Stimulated activated CD4-positive, alpha-beta T cell treated with anti-CD3 and anti-CD28 coated beads, Interleukin-15, amount 100 ng/mL, for 1 hour (primary cell): ENCODE measurements around the gene MYO6.
"Not testable (repeated sequence)": the region's sequence is repeated elsewhere in the genome, so short reads cannot be mapped to it uniquely, and the experiment has no call there.

ENCODE experiments used
- DNase-seq, 2 donors: peaks; one replicate each; pipeline ENCODE4 v3.0.0-alpha.2; 2020; ENCODE audit warnings: low read depth in 1 of 2, low spot score in 1 of 2

MYO6 gene

GRCh38 chr6:75880305-75880704 lies 131.3 kb downstream of the MYO6 start:
- no peak for DNase-seq

- DNase-seq: no peak
These were observed 133.7 kb downstream of the MYO6 start for GRCh38 chr6:75882734-75883133.

- DNase-seq: no peak
These were observed 135.8 kb downstream of the MYO6 start for GRCh38 chr6:75884822-75885221.

- no peak for DNase-seq
These were observed 143.3 kb downstream of the MYO6 start for GRCh38 chr6:75892384-75892783.

GRCh38 chr6:75893058-75893775 lies 144.2 kb downstream of the MYO6 start:
- DNase-seq: no peak

- no peak for DNase-seq
These were observed 144.7 kb downstream of the MYO6 start for GRCh38 chr6:75893776-75894152.

- no peak for DNase-seq
These were observed 147.5 kb downstream of the MYO6 start for GRCh38 chr6:75896526-75896925.

- not testable (repeated sequence) for DNase-seq
These were observed 151.2 kb downstream of the MYO6 start for GRCh38 chr6:75900216-75900615.

GRCh38 chr6:75905129-75905528 lies 156.1 kb downstream of the MYO6 start:
- not testable (repeated sequence) for DNase-seq

- no peak for DNase-seq
These were observed 157.8 kb downstream of the MYO6 start for GRCh38 chr6:75906871-75907270.

GRCh38 chr6:75907444-75907843 lies 158.4 kb downstream of the MYO6 start:
- no peak for DNase-seq

- DNase-seq: no peak
These were observed 164.0 kb downstream of the MYO6 start for GRCh38 chr6:75913040-75913439.

- no peak for DNase-seq
These were observed 173.2 kb downstream of the MYO6 start for GRCh38 chr6:75922226-75922625.

- no peak for DNase-seq
These were observed 177.5 kb downstream of the MYO6 start for GRCh38 chr6:75926293-75927168.

GRCh38 chr6:75931011-75931680 lies 182.1 kb downstream of the MYO6 start:
- DNase-seq: no peak

GRCh38 chr6:75932067-75932466 lies 183.0 kb downstream of the MYO6 start:
- no peak for DNase-seq

- DNase-seq: no peak
These were observed 184.4 kb downstream of the MYO6 start for GRCh38 chr6:75933387-75933975.

- no peak for DNase-seq
These were observed 185.8 kb downstream of the MYO6 start for GRCh38 chr6:75934643-75935472.

GRCh38 chr6:75935473-75935793 lies 186.4 kb downstream of the MYO6 start:
- DNase-seq: no peak

GRCh38 chr6:75936682-75937081 lies 187.6 kb downstream of the MYO6 start:
- no peak for DNase-seq

- DNase-seq: no peak
These were observed 188.8 kb downstream of the MYO6 start for GRCh38 chr6:75937846-75938245.
